DOHH2 (cell line): ENCODE results near the gene CALU.

Experiments used
- H3F3A ChIP-seq: fragments of 200-600 bp; sonication (generic), shearing (Covaris generic); 2 replicates; pipeline ENCODE4 v1.6.0; 2016; ENCODE audit warnings: antibody characterized with exemption, mild to moderate bottlenecking; ENCODE audit not compliant: control insufficient read depth, insufficient read depth
- H3K27ac ChIP-seq: fragments of 200-600 bp; sonication (generic); 2 replicates; pipeline ENCODE4 v1.5.1; 2014; ENCODE audit warnings: low read depth, mild to moderate bottlenecking, low read length, moderate library complexity
- H3K27me3 ChIP-seq: fragments of 200-600 bp; sonication (generic); 2 replicates; pipeline ENCODE4 v1.6.1; 2014; ENCODE audit warnings: mild to moderate bottlenecking, low read length, mixed read lengths; ENCODE audit not compliant: control insufficient read depth
- H3K36me3 ChIP-seq: fragments of 200-600 bp; sonication (generic); 2 replicates; pipeline ENCODE4 v1.6.1; 2014; ENCODE audit warnings: mild to moderate bottlenecking, low read length, moderate library complexity, mixed read lengths; ENCODE audit not compliant: control insufficient read depth
- H3K4me1 ChIP-seq: fragments of 200-600 bp; sonication (generic); 2 replicates; pipeline ENCODE4 v1.6.1; 2014; ENCODE audit warnings: mild to moderate bottlenecking, low read length, mixed read lengths; ENCODE audit not compliant: control insufficient read depth
- H3K4me2 ChIP-seq: fragments of 200-600 bp; sonication (generic); 2 replicates; pipeline ENCODE4 v1.6.0; 2014; ENCODE audit warnings: mild to moderate bottlenecking, low read length, moderate library complexity
- H3K4me3 ChIP-seq: fragments of 200-600 bp; sonication (generic); 2 replicates; pipeline ENCODE4 v1.5.1; 2014; ENCODE audit warnings: mild to moderate bottlenecking, low read length, mixed read lengths
- H3K79me2 ChIP-seq: fragments of 200-600 bp; sonication (generic); 2 replicates; pipeline ENCODE4 v1.6.1; 2014; ENCODE audit warnings: mild to moderate bottlenecking, low read length, mixed read lengths; ENCODE audit not compliant: control insufficient read depth
- H3K9me2 ChIP-seq: fragments of 200-600 bp; sonication (generic); replicated peaks from 2 replicates; pipeline ENCODE4 v1.6.1; 2014; ENCODE audit warnings: mild to moderate bottlenecking, low read length, mixed read lengths; ENCODE audit not compliant: control insufficient read depth
- H3K9me3 ChIP-seq: fragments of 200-600 bp; sonication (generic); 2 replicates; pipeline ENCODE4 v1.6.1; 2014; ENCODE audit warnings: antibody characterized with exemption, low read length, mixed read lengths; ENCODE audit not compliant: control insufficient read depth, insufficient read depth
- H4K20me1 ChIP-seq: fragments of 200-600 bp; sonication (generic); 2 replicates; pipeline ENCODE4 v1.6.0; 2014; ENCODE audit warnings: low read depth, mild to moderate bottlenecking, antibody characterized with exemption, low read length, moderate library complexity; ENCODE audit not compliant: control insufficient read depth, insufficient read depth
- CTCF ChIP-seq: fragments of 200-600 bp; sonication (generic); IDR thresholded peaks from one replicate; pipeline ENCODE4 v1.5.1; 2014; ENCODE audit warnings: antibody characterized with exemption, mild to moderate bottlenecking, low read depth, low read length; ENCODE audit not compliant: poor library complexity, severe bottlenecking
- EZH2phosphoT487 ChIP-seq: fragments of 200-600 bp; sonication (generic); IDR thresholded peaks from 2 replicates; pipeline ENCODE4 v1.6.1; 2017; ENCODE audit warnings: borderline replicate concordance, mild to moderate bottlenecking, antibody characterized with exemption, low read length, moderate library complexity, mixed read lengths

Gene CALU

DNA sequence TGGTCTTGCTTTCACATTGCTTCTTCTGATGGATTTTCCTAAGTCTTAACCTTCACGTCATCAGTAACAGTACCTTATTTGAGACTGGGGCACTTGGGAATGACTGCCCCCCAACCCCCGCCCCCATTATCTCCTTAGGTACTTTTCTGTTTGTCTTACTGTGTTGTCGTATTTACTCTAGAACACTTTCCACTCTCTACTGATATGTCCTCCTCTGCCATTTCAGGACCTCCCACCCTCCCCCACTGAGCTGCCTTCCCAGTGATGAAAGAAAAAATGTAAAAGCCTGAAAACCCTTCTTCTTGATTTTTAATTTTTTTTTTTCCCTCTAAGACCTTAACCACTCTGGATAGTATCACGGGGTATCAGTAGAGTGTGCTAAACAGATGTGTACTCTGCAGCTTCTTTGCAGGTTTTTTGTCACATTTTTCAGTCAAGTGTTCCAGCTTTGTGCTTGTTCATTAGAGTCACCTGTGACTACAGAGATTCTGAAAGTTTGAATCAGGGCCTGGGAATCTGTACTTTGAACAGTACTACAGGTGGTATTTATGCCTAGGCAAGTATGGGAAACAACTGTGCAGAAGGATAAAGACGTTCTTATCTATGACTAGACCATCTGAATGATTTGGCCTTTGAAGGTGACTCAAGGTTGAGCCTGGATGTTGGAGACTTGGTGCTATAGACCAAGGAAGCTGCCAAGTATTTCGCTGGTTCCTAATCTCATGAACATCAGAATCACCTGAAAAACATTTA, 8.3 kb downstream of the CALU start:
- Histone ChIP-seq H4K20me1 (peaks cover 23% of the 10 kb centered on the region; the same call in 1 of the 2 replicates), H3F3A (no peaks in the 10 kb centered on the region), H3K4me1 (no peaks in the 10 kb centered on the region), H3K27ac (no peak overlapping the region), H3K27me3 (no peaks in the 10 kb centered on the region), H3K36me3 (peaks cover 74% of the 10 kb centered on the region), H3K9me3 (no peaks in the 10 kb centered on the region), H3K79me2 (peaks cover 84% of the 10 kb centered on the region), H3K4me3 (no peak overlapping the region), H3K9me2 (no peaks in the 10 kb centered on the region), H3K4me2 (no peak overlapping the region)
- TF ChIP-seq CTCF (no peak), EZH2phosphoT487 (no peak)

GRCh38 chr7:128752251-128752650, 13.1 kb downstream of the CALU start:
- H3K27ac ChIP-seq = no peak overlapping the region
- H3K4me3 ChIP-seq = no peak overlapping the region
- peaks cover 8% of the 10 kb centered on the region; the same call in 1 of the 2 replicates for H4K20me1 ChIP-seq
- no peaks in the 10 kb centered on the region for H3K27me3 ChIP-seq
- H3K9me3 ChIP-seq = no peaks in the 10 kb centered on the region
- TF ChIP-seq CTCF (no peak), EZH2phosphoT487 (no peak)
- H3F3A ChIP-seq = 0 out of 2 replicates have a peak, but pooled peaks cover 4% of the 10 kb centered on the region
- H3K79me2 ChIP-seq = peaks cover 58% of the 10 kb centered on the region
- no peaks in the 10 kb centered on the region for H3K9me2 ChIP-seq
- no peaks in the 10 kb centered on the region for H3K4me1 ChIP-seq
- H3K4me2 ChIP-seq = no peak overlapping the region
- peaks cover 90% of the 10 kb centered on the region for H3K36me3 ChIP-seq

DNA sequence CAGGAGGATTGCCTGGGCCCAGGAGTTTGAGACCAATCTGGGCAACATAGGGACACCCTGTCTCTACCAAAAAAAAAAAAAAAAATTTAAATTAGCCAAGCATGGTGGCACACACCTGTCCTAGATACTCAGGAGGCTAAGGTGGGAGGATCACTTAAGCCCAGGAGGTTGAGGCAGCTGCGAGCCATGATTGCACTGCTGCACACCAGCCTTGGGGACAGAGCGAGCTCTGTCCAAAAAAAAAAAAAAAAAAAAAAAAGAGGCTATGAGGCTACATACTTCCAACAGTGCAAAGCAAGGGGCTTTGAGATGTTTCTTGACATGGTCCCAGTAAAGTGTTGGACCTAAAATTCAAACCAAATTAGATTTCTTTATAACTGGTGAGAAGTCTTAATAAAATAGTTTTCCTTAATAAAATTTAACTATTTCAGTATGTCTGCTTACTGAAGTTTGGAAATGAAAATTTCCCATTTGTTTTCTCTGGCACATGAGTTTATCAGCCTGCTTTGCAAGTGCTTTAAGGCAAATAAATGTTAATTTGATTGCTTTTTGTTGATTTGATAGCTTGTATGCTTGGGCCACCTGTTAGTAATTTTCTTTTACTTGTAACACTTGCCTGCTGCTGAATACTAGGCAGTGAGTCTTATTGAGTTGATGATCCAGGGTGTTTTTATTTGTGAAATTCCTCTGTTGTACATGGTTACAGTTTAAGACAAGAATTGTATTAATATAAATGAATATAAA, 16.1 kb downstream of the CALU start:
- no peak overlapping the region for H3K4me3 ChIP-seq
- TF ChIP-seq EZH2phosphoT487 = no peak
- no peaks in the 10 kb centered on the region for H3K9me2 ChIP-seq
- H3K27me3 ChIP-seq = no peaks in the 10 kb centered on the region
- H3K27ac ChIP-seq = no peak overlapping the region
- H3K9me3 ChIP-seq = no peaks in the 10 kb centered on the region
- peaks cover 90% of the 10 kb centered on the region for H3K36me3 ChIP-seq
- H3K79me2 ChIP-seq = peaks cover 32% of the 10 kb centered on the region
- no peaks in the 10 kb centered on the region for H4K20me1 ChIP-seq
- H3F3A ChIP-seq = 0 out of 2 replicates have a peak, but pooled peaks cover 5% of the 10 kb centered on the region
- no peak overlapping the region for H3K4me2 ChIP-seq
- H3K4me1 ChIP-seq = no peaks in the 10 kb centered on the region
